Gastrocnemius medialis (tissue), 4 donors: ENCODE measurements around the gene ALK. TPM values are rescaled to one million over a fixed set of nuclear protein-coding genes. Genes with fewer than 3 reads are reported as not detected.

ENCODE experiments used
- ATAC-seq, 2 donors: fragments of 150-250 bp; one replicate each; pipeline ENCODE4 v1.9.1; 2016
- DNase-seq, 2 donors: peaks; one replicate each; pipeline ENCODE4 v3.0.0-alpha.2; 2019
- H3K27ac ChIP-seq, 4 donors: fragments of 200-600 bp; sonication (generic); 1 replicate in 1 of 4; 2 replicates in 3 of 4; pipeline ENCODE4 v1.5.1; 2016 to 2018; ENCODE audit warnings: mild to moderate bottlenecking in 2 of 4, moderate library complexity in 1 of 4
- H3K27me3 ChIP-seq, 3 donors: fragments of 200-600 bp; sonication (generic) in 2 of 3; 1 replicate in 1 of 3; 2 replicates in 2 of 3; pipeline versions ENCODE4 v1.5.1 to v1.6.0; 2016 to 2019; ENCODE audit warnings: mild to moderate bottlenecking in 1 of 3, moderate library complexity in 1 of 3
- H3K36me3 ChIP-seq, 2 donors: fragments of 200-600 bp; sonication (generic) in 1 of 2; one replicate each; pipeline ENCODE4 v1.5.1; 2017 to 2018
- H3K4me1 ChIP-seq, 2 donors: fragments of 200-600 bp; sonication (generic) in 1 of 2; one replicate each; pipeline ENCODE4 v1.5.1; 2016 to 2017; ENCODE audit warnings: mild to moderate bottlenecking in 2 of 2
- H3K4me3 ChIP-seq, 4 donors: fragments of 200-600 bp; sonication (generic) in 3 of 4; 1 replicate in 1 of 4; 2 replicates in 3 of 4; pipeline ENCODE4 v1.5.1; 2016 to 2019; ENCODE audit warnings: mild to moderate bottlenecking in 2 of 4
- H3K9me3 ChIP-seq, 3 donors: fragments of 200-600 bp; sonication (generic) in 2 of 3; 1 replicate in 1 of 3; 2 replicates in 2 of 3; pipeline ENCODE4 v1.5.1; 2016 to 2019
- CTCF ChIP-seq, 5 experiments: fragments of 450-650 bp in 3 of 5; fragments of 200-600 bp in 2 of 5; sonication (generic) in 2 of 5; IDR thresholded peaks in 4 of 5; conservative IDR thresholded peaks in 1 of 5; 1 replicate in 4 of 5; 2 replicates in 1 of 5; pipeline ENCODE4 v1.5.1; 2016 to 2019; ENCODE audit warnings: antibody characterized with exemption in 5 of 5, mild to moderate bottlenecking in 3 of 5, moderate library complexity in 3 of 5
- POLR2A ChIP-seq, 2 donors: fragments of 450-650 bp; IDR thresholded peaks; one replicate each; pipeline ENCODE4 v1.6.1; 2017; ENCODE audit warnings: antibody characterized with exemption in 2 of 2, mild to moderate bottlenecking in 2 of 2, moderate library complexity in 2 of 2
- in situ Hi-C, 4 donors: fragments of 200-750 bp; cut with MboI; loops; one replicate each; pipeline versions ENCODE4 v1.15.0 to v1.8.0; 2017; ENCODE audit warnings: low sequenced_read_pairs in 4 of 4
- intact Hi-C: fragments of 100-400 bp; cut with DNase I; formaldehyde crosslinking; loops from one replicate; pipeline ENCODE4 v1.15.1; 2023; ENCODE audit warnings: low total_unique reads
- total RNA-seq, 4 donors: library from RNA; depleted of rRNA; stranded (reverse); fragments of >200 nt; gene quantifications; one replicate each; pipeline versions ENCODE4 v1.1.0 to v1.2.3, GENCODE V29; 2016

The ALK gene
- total RNA-seq, 4 donors from 2014 or later: not detected

GRCh38 chr2:29448096-29448688 is 473.2 kb downstream of the ALK start:
- no peak for TF ChIP-seq POLR2A (IDR thresholded peaks at IDR 0.05)
- no peak for TF ChIP-seq CTCF (IDR thresholded peaks at IDR 0.05 in 4 of 5, conservative IDR thresholded peaks at IDR 0.05 in 1 of 5)
- DNase-seq (no peak), ATAC-seq (no peak)
- no peaks in the 10 kb centered on the region for H3K36me3 ChIP-seq
- H3K4me1 ChIP-seq: no peaks in the 10 kb centered on the region
- intact Hi-C loops (no loop called here), in situ Hi-C loops (no loop called here)
- no peaks in the 10 kb centered on the region for H3K27me3 ChIP-seq
- H3K9me3 ChIP-seq: no peaks in the 10 kb centered on the region
- no peak overlapping the region for H3K4me3 ChIP-seq
- no peak overlapping the region for H3K27ac ChIP-seq

GRCh38 chr2:29447513-29447912 is 473.9 kb downstream of the ALK start:
- Histone ChIP-seq H3K27me3 (no peaks in the 10 kb centered on the region), H3K27ac (no peak overlapping the region), H3K36me3 (no peaks in the 10 kb centered on the region), H3K4me1 (no peaks in the 10 kb centered on the region), H3K4me3 (no peak overlapping the region), H3K9me3 (no peaks in the 10 kb centered on the region)
- DNase-seq (no peak), ATAC-seq (no peak)
- TF ChIP-seq POLR2A (IDR thresholded peaks at IDR 0.05) (no peak), CTCF (IDR thresholded peaks at IDR 0.05 in 4 of 5, conservative IDR thresholded peaks at IDR 0.05 in 1 of 5) (no peak)
- intact Hi-C loops: no loop called here
- in situ Hi-C loops: no loop called here

- ATAC-seq: no peak
- in situ Hi-C loops: no loop called here
- intact Hi-C loops: no loop called here
- no peak for DNase-seq
- Histone ChIP-seq H3K4me1 (no peaks in the 10 kb centered on the region), H3K27me3 (no peaks in the 10 kb centered on the region), H3K36me3 (no peaks in the 10 kb centered on the region), H3K4me3 (no peak overlapping the region), H3K9me3 (no peaks in the 10 kb centered on the region), H3K27ac (no peak overlapping the region)
- TF ChIP-seq CTCF (IDR thresholded peaks at IDR 0.05 in 4 of 5, conservative IDR thresholded peaks at IDR 0.05 in 1 of 5): no peak
- TF ChIP-seq POLR2A (IDR thresholded peaks at IDR 0.05): no peak
Measured at GRCh38 chr2:29446847-29447246, 474.5 kb downstream of the ALK start.

- TF ChIP-seq CTCF (IDR thresholded peaks at IDR 0.05 in 4 of 5, conservative IDR thresholded peaks at IDR 0.05 in 1 of 5) (no peak), POLR2A (IDR thresholded peaks at IDR 0.05) (no peak)
- intact Hi-C loops: no loop called here
- Histone ChIP-seq H3K4me3 (no peak overlapping the region), H3K27ac (no peak overlapping the region), H3K36me3 (no peaks in the 10 kb centered on the region), H3K9me3 (no peaks in the 10 kb centered on the region), H3K4me1 (no peaks in the 10 kb centered on the region), H3K27me3 (no peaks in the 10 kb centered on the region)
- DNase-seq (no peak), ATAC-seq (no peak)
- in situ Hi-C loops: no loop called here
Measured at GRCh38 chr2:29444150-29444549, 477.2 kb downstream of the ALK start.

- Histone ChIP-seq H3K4me3 (no peak overlapping the region), H3K27ac (no peak overlapping the region), H3K27me3 (no peaks in the 10 kb centered on the region), H3K36me3 (no peaks in the 10 kb centered on the region), H3K4me1 (no peaks in the 10 kb centered on the region), H3K9me3 (no peaks in the 10 kb centered on the region)
- in situ Hi-C loops: no loop called here
- intact Hi-C loops: no loop called here
- TF ChIP-seq POLR2A (IDR thresholded peaks at IDR 0.05) (no peak), CTCF (IDR thresholded peaks at IDR 0.05 in 4 of 5, conservative IDR thresholded peaks at IDR 0.05 in 1 of 5) (no peak)
- ATAC-seq (no peak), DNase-seq (no peak)
Measured at GRCh38 chr2:29443627-29444026, 477.8 kb downstream of the ALK start.
